IMR-90 (cell line): ENCODE results near the gene CCDC33. TPM values are rescaled to one million over a fixed set of nuclear protein-coding genes. Genes with fewer than 3 reads are reported as not detected.

Source experiments
- ATAC-seq: fragments of 200-7000 bp; cut with Tn5 transposase; 2 replicates; pipeline ENCODE4 v1.9.1; 2020; ENCODE audit warnings: low read depth, mild to moderate bottlenecking, moderate library complexity
- BruUV-seq: library from RNA; stranded (reverse); fragments of 400-500 nt; replicated peaks from 2 replicates; lab custom pipeline; 2021; lab: Mats Ljungman, UMichigan
- CTCF ChIA-PET: fragments of 300-600 bp; formaldehyde crosslinking; extraction: SDS; loops from one replicate; lab custom pipeline; 2021; ENCODE audit warnings: antibody characterized with exemption; lab: Yijun Ruan, JAX
- POLR2A ChIA-PET: fragments of 300-600 bp; sonication (Branson Sonifier 250); formaldehyde crosslinking; loops from one replicate; lab custom pipeline; 2022; ENCODE audit warnings: antibody characterized with exemption; ENCODE audit not compliant: unreplicated experiment; lab: Charles Lee
- DNase-seq: peaks from one replicate; pipeline ENCODE4 v3.0.0; 2013
- H2AFZ ChIP-seq: replicated peaks from 2 replicates; pipeline ENCODE3; 2013; ENCODE audit warnings: low read length, mild to moderate bottlenecking; ENCODE audit not compliant: poor library complexity
- H2AK5ac ChIP-seq: 2 replicates; pipeline ENCODE4 v1.6.1; 2013; ENCODE audit warnings: low read depth, low read length, inconsistent platforms
- H2AK9ac ChIP-seq: replicated peaks from 2 replicates; pipeline ENCODE3; 2013; ENCODE audit warnings: mild to moderate bottlenecking, low read depth, low read length, moderate library complexity; ENCODE audit not compliant: poor library complexity
- H2BK120ac ChIP-seq: 2 replicates; pipeline ENCODE4 v1.6.1; 2013; ENCODE audit warnings: low read depth, low read length, inconsistent platforms
- H2BK15ac ChIP-seq: 3 replicates; pipeline ENCODE4 v1.6.1; 2013; ENCODE audit warnings: low read depth, low read length, inconsistent platforms
- H2BK20ac ChIP-seq: 2 replicates; pipeline ENCODE4 v1.6.1; 2013; ENCODE audit warnings: low read depth, mild to moderate bottlenecking, inconsistent platforms, low read length, moderate library complexity
- H2BK5ac ChIP-seq: 2 replicates; pipeline ENCODE4 v1.6.1; 2013; ENCODE audit warnings: mild to moderate bottlenecking, low read depth, low read length, inconsistent platforms; ENCODE audit not compliant: poor library complexity, severe bottlenecking
- H3K14ac ChIP-seq: replicated peaks from 2 replicates; pipeline ENCODE4 v1.6.1; 2013; ENCODE audit warnings: low read depth, low read length, inconsistent platforms
- H3K18ac ChIP-seq: 2 replicates; pipeline ENCODE4 v1.6.1; 2013; ENCODE audit warnings: low read depth, low read length, control low read depth
- H3K23ac ChIP-seq: 2 replicates; pipeline ENCODE4 v1.6.1; 2013; ENCODE audit warnings: low read depth, low read length, inconsistent platforms
- H3K27ac ChIP-seq: 2 replicates; pipeline ENCODE4 v1.5.1; 2013; ENCODE audit warnings: mild to moderate bottlenecking, control low read depth, low read length; ENCODE audit not compliant: insufficient read depth
- H3K27me3 ChIP-seq: 2 replicates; pipeline ENCODE4 v1.6.1; 2013; ENCODE audit warnings: low read length; ENCODE audit not compliant: control insufficient read depth, insufficient read depth
- H3K36me3 ChIP-seq: 2 replicates; pipeline ENCODE4 v1.6.1; 2013; ENCODE audit warnings: low read length, mixed read lengths; ENCODE audit not compliant: control insufficient read depth, insufficient read depth
- H3K4ac ChIP-seq: 2 replicates; pipeline ENCODE4 v1.6.1; 2013; ENCODE audit warnings: low read depth, low read length, inconsistent platforms
- H3K4me1 ChIP-seq: 2 replicates; pipeline ENCODE4 v1.6.1; 2013; ENCODE audit warnings: low read length, mixed read lengths; ENCODE audit not compliant: control insufficient read depth, insufficient read depth
- H3K4me2 ChIP-seq: 2 replicates; pipeline ENCODE4 v1.6.1; 2013; ENCODE audit warnings: low read depth, mild to moderate bottlenecking, control low read depth, low read length, moderate library complexity
- H3K4me3 ChIP-seq: 2 replicates; pipeline ENCODE4 v1.5.1; 2013; ENCODE audit warnings: low read depth, mild to moderate bottlenecking, control low read depth, low read length, moderate library complexity; ENCODE audit not compliant: insufficient read depth
- H3K56ac ChIP-seq: 2 replicates; pipeline ENCODE4 v1.6.1; 2013; ENCODE audit warnings: low read length, inconsistent platforms; ENCODE audit not compliant: insufficient read depth; ENCODE audit errors: extremely low read depth
- H3K79me1 ChIP-seq, 2 experiments: 2 replicates each; pipeline ENCODE4 v1.6.1; 2013; ENCODE audit warnings: low read length in 2 of 2, inconsistent platforms in 1 of 2, low read depth in 1 of 2
- H3K9ac ChIP-seq: 2 replicates; pipeline ENCODE4 v1.6.1; 2013; ENCODE audit warnings: low read depth, low read length, control low read depth
- H3K9me1 ChIP-seq: 2 replicates; pipeline ENCODE4 v1.6.1; 2013; ENCODE audit warnings: low read length, inconsistent platforms; ENCODE audit not compliant: insufficient read depth
- H3K9me3 ChIP-seq: 2 replicates; pipeline ENCODE4 v1.6.1; 2013; ENCODE audit warnings: low read length; ENCODE audit not compliant: control insufficient read depth, insufficient read depth
- H4K20me1 ChIP-seq: 2 replicates; pipeline ENCODE4 v1.6.1; 2013; ENCODE audit warnings: low read length, inconsistent platforms; ENCODE audit not compliant: insufficient read depth
- H4K5ac ChIP-seq: 2 replicates; pipeline ENCODE4 v1.6.1; 2013; ENCODE audit warnings: mild to moderate bottlenecking, low read depth, low read length, control low read depth
- H4K8ac ChIP-seq, 2 experiments: 2 replicates each; pipeline ENCODE4 v1.6.1; 2013; ENCODE audit warnings: low read depth in 2 of 2, low read length in 2 of 2, control low read depth in 1 of 2, inconsistent platforms in 1 of 2
- H4K91ac ChIP-seq: 2 replicates; pipeline ENCODE4 v1.6.1; 2013; ENCODE audit warnings: low read depth, low read length, inconsistent platforms; ENCODE audit not compliant: insufficient read depth
- BHLHE40 ChIP-seq: fragments of 150-350 bp; IDR thresholded peaks from 2 replicates; pipeline ENCODE4 v1.6.1; 2016; ENCODE audit warnings: mild to moderate bottlenecking, low read depth, low read length
- CEBPB ChIP-seq: IDR thresholded peaks from 2 replicates; pipeline ENCODE4 v1.6.1; 2012; ENCODE audit warnings: low read depth, low read length, improper control_type of control experiment
- CHD1 ChIP-seq: IDR thresholded peaks from 2 replicates; pipeline ENCODE4 v1.6.1; 2012; ENCODE audit warnings: low read depth, low read length, improper control_type of control experiment
- CTCF ChIP-seq: conservative IDR thresholded peaks from 2 replicates; pipeline ENCODE4 v1.5.1; 2012; ENCODE audit warnings: mild to moderate bottlenecking, low read depth, low read length, improper control_type of control experiment
- RAD21 ChIP-seq: IDR thresholded peaks from 2 replicates; pipeline ENCODE4 v1.6.1; 2012; ENCODE audit warnings: low read length, improper control_type of control experiment
- SMC3 ChIP-seq: fragments of 150-350 bp; IDR thresholded peaks from 2 replicates; pipeline ENCODE4 v1.6.1; 2016; ENCODE audit warnings: low read depth, mild to moderate bottlenecking, antibody characterized with exemption, low read length, moderate library complexity
- WGBS, 2 experiments: methylation state at CpG; one replicate each; pipeline versions ENCODE4 v1.1.5 to v1.1.7; 2013; ENCODE audit warnings: missing lambda C conversion rate in 2 of 2; ENCODE audit not compliant: insufficient read length in 1 of 2; ENCODE audit errors: extremely low coverage in 2 of 2; 5-methylcytosine and 5-hydroxymethylcytosine counted together
- dilution Hi-C: fragments of 300-500 bp; cut with HindIII; formaldehyde crosslinking; loops from one replicate; pipeline ENCODE4 v1.14.3; 2018; ENCODE audit warnings: low sequenced_read_pairs; ENCODE audit not compliant: unreplicated experiment
- in situ Hi-C: fragments of 300-500 bp; cut with MboI; formaldehyde crosslinking; loops from 3 replicates; pipeline ENCODE4 v1.14.3; 2019; ENCODE audit warnings: low sequenced_read_pairs, inconsistent platforms, mixed read lengths
- intact Hi-C: fragments of 100-400 bp; cut with micrococcal nuclease; formaldehyde crosslinking; loops from 2 replicates; pipeline ENCODE4 v1.10.0; 2022
- polyA plus RNA-seq, 3 experiments: library from polyadenylated mRNA; depleted of rRNA; stranded (reverse); fragments of >200 nt; gene quantifications; 2 replicates each; pipeline ENCODE4 v1.2.3, GENCODE V29; 2012; ENCODE audit warnings: low replicate concordance in 1 of 3
- total RNA-seq: library from RNA; depleted of rRNA; stranded (reverse); fragments of >200 nt; gene quantifications from 2 replicates; pipeline ENCODE4 v1.2.3, GENCODE V29; 2012

Gene CCDC33
- total and polyA plus RNA-seq, 2 of the 4 experiments (the other 2 are of a cell fraction) = not detected

GRCh38 chr15:74311734-74312444, 75.8 kb downstream of the CCDC33 start:
- TF ChIP-seq CHD1 = no peak
- peak; percentile 62 for TF ChIP-seq SMC3
- 0 out of 2 replicates have a peak, but pooled peaks have one; percentile 29 for TF ChIP-seq BHLHE40
- TF ChIP-seq RAD21 = peak; percentile 44
- peak; percentile 50 for TF ChIP-seq CTCF
- TF ChIP-seq CEBPB = no peak
- dilution Hi-C loops = no loop called here
- Histone ChIP-seq H3K4me2 (no peak overlapping the region), H3K27me3 (peaks cover 54% of the 10 kb centered on the region), H2BK5ac (no peak overlapping the region), H3K4me1 (peaks cover 2% of the 10 kb centered on the region; the same call in 1 of the 2 replicates), H2BK120ac (no peak overlapping the region), H3K4ac (no peak overlapping the region), H3K79me1 (no peaks in the 10 kb centered on the region), H3K56ac (no peak overlapping the region), H2AFZ (no peak overlapping the region), H3K14ac (no peak overlapping the region), H3K36me3 (no peaks in the 10 kb centered on the region), H4K20me1 (no peaks in the 10 kb centered on the region), H4K8ac (no peak overlapping the region), H2AK5ac (no peak overlapping the region), H3K27ac (no peak overlapping the region), H2AK9ac (no peak overlapping the region), H3K4me3 (no peak overlapping the region), H3K23ac (no peak overlapping the region), H2BK15ac (no peak overlapping the region), H4K5ac (no peak overlapping the region), H3K9me1 (no peaks in the 10 kb centered on the region), H4K91ac (no peak overlapping the region), H2BK20ac (no peak overlapping the region), H3K18ac (no peak overlapping the region), H3K9ac (no peak overlapping the region), H3K9me3 (no peaks in the 10 kb centered on the region)
- ChIA-PET POLR2A (no interaction called here), CTCF (interaction anchor here (0.7 to 1.7 kb wide), 4 partner anchors 10 to 339 kb away, joined by 3 to 7 read pairs (median 4); no protein-coding TSS in a partner anchor)
- intact Hi-C loops = no loop called here
- in situ Hi-C loops = no loop called here
- ATAC-seq (peak; percentile 46), DNase-seq (peak; percentile 8)
- 42% methylated on average over 3 of the region's 13 CpGs; no CpG with 5 or more reads in 1 of the 2 experiments for WGBS, 2 experiments
- BruUV-seq = no TSS peak
